LoVo (cell line): ENCODE results near the gene TXNDC16.

Experiments used
- DNase-seq: peaks from one replicate; pipeline ENCODE4 v3.0.0-alpha.2; 2016; ENCODE audit warnings: low spot score

Gene TXNDC16

DNA sequence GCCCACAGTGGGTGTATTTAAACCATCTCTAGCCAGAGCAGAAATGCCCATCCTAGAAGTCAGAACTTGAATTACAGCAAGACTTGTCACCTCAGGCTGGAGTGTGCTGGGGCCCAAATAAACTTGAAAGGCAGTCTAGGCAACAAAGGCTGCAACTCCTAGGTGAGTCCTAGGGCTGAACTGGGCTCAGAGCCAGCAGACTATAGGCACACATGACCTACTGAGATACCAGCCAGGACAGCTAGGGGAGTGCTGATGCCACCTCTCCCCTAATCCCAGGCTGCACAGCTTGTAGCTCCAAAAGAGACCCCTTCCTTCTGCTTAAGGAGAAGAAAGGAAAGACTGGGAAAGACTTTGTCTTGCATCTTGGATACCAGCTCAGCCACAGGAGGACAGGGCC, 106.0 kb downstream of the TXNDC16 start:
- no peak for DNase-seq

DNA sequence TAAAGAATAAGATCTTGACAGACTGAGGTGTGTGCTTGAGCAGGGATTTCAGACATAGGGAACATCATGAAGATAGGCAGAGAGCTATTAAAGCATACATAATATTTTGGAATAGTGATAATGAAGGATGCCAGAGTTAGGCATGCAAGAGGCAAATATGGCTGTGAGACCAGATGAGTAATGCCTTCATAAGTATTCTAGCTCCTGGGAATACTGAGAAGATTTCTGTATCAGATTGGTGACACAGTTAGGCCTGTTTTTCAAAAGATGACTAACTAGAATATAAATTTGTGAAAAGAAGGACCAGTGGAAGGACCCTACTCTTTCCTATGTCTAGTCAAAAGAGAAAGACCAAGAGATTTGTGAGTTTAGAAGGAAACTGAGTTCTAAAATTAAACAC, 108.8 kb downstream of the TXNDC16 start:
- DNase-seq = no peak

GRCh38 chr14:52442602-52443001, 109.7 kb downstream of the TXNDC16 start:
- DNase-seq = no peak

- DNase-seq = no peak
Measured at GRCh38 chr14:52442166-52442565, 110.1 kb downstream of the TXNDC16 start.

DNA sequence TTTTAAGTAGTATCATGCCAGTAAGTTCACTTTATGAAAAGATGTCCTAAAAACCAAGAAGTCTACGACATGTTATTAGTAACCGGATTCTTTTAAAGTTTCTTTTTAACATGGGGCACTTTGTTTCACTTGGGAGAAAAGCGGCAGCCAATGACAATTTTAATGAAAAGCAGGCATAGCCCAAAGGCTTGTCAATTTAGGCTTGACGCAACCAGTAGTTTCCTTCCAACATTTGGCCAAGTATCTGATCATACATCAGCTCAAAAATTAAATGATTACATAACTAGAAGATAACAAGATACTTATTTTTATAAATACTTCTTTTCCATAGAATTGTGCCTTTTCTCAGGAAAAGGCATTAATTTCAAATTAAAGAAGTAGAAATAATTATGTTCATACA, 112.8 kb downstream of the TXNDC16 start:
- DNase-seq = no peak

DNA sequence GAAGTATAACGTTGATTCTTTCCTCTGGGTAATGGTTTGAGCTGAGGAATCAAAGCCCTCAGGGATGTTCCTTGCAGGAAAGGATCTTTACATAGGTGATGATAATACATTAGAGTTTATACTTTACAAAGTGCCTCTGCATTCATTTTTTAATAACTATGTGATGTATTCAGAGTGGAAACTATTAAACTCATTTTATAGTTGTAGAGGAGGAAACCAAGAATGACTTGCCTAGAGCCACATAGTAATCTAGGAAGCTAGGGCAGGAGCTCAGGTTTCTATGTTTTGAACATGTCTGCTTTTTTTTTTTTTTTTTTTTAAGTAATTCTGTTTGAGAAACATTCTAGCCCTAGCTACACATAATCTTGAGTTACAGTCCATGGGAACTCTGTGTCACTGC, 117.3 kb downstream of the TXNDC16 start:
- no peak for DNase-seq

DNA sequence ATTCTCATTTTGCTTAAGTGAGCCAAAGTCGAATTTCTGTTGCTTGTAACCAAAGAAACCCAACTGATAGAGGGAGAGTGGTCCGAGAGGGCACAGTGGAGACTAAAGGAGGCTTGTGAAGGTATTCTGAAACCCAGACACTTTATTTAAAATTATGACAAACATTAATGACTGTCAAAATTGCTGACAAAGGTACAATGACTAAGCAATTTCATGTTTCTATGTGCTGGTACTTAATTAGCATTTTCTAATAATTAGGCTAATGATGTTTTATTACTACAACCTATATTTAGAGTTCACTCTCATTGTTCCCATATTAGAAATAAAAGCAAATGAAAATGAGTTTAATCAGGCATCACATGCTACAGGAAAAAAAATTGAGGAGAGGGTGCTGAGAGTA, 121.8 kb downstream of the TXNDC16 start:
- DNase-seq = no peak

- no peak for DNase-seq
Measured at GRCh38 chr14:52429451-52429850, 122.9 kb downstream of the TXNDC16 start.

- DNase-seq = no peak
Measured at GRCh38 chr14:52427460-52427859, 124.8 kb downstream of the TXNDC16 start.

- DNase-seq = no peak
Measured at GRCh38 chr14:52422650-52423356, 129.5 kb downstream of the TXNDC16 start.

GRCh38 chr14:52417139-52417538, 135.2 kb downstream of the TXNDC16 start:
- no peak for DNase-seq

- DNase-seq = no peak
Measured at GRCh38 chr14:52413729-52414408, 138.4 kb downstream of the TXNDC16 start.

GRCh38 chr14:52412426-52412825, 139.9 kb downstream of the TXNDC16 start:
- DNase-seq = no peak

DNA sequence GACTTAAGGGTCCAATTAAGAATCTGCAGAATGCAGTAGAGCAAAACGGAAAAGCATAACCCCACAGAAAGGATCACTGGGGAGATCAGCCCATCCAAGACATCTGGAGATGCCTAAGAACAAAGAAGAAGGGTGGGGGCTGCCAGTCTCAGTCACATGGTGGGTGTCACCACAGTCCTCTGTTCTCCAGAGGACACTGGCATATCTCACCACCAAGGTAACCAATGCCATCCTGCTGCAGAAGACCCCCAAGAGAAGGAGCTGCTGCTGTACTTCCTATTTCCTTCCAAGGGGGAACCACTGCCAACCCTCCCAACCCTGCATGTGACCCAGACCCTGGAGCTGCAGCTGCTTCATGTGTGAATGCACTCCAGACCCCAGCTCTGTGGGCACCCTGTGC, 147.0 kb downstream of the TXNDC16 start:
- no peak for DNase-seq

- DNase-seq = no peak
Measured at GRCh38 chr14:52402812-52403526, 149.3 kb downstream of the TXNDC16 start.

DNA sequence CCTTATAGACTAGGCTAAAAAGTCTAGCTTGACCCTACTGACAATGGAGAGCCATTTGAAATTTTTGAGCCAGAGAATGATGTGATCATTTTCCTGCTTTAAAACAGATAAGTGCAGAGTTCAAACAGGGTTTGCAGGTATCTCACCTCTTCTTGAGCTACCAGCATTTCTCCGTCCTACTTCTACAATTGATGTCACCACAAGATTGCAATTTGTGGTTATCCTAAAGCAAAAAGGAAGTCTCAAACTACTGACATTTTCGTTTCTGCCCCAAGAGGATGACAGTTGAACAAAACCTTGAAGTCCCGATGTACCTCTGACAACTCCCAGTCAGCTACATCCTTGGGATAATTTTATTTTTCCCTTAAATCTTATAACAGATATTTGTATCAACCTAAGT, 151.5 kb downstream of the TXNDC16 start:
- no peak for DNase-seq

DNA sequence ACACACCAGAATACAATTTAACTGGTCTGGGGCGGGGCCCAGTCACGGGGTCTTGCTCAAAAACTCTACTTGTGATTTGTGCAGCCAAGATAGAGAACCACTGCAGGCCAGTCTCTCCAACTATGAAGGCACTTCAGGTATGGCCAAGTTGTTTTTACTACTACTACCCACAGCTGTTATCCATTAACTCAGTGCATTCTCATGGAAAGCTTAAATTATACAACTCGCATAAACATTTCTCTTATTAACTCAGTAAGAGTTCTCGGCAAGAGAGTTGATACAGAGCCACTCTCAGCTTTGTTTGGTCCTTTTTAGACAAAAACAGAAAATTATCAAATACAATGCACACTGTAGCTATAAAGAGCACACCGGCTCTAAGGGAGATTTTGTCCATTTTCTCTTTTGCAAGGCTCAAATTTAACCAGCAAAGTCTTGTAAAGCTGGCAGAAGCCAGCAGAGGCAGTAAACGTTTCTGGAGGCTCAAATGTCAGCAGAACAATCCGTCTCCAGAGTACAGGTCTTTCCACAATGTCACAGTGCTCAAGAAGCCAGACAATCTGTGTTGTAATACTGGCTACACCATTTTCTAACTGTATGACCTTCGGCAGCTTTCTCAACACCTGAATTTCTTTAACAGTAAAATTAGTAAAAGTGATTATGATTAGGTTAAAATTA, 152.2 kb downstream of the TXNDC16 start:
- DNase-seq = no peak

- DNase-seq = no peak
Measured at GRCh38 chr14:52399104-52399503, 153.2 kb downstream of the TXNDC16 start.

GRCh38 chr14:52397844-52398243, 154.5 kb downstream of the TXNDC16 start:
- no peak for DNase-seq

- DNase-seq = no peak
Measured at GRCh38 chr14:52395728-52396127, 156.6 kb downstream of the TXNDC16 start.

DNA sequence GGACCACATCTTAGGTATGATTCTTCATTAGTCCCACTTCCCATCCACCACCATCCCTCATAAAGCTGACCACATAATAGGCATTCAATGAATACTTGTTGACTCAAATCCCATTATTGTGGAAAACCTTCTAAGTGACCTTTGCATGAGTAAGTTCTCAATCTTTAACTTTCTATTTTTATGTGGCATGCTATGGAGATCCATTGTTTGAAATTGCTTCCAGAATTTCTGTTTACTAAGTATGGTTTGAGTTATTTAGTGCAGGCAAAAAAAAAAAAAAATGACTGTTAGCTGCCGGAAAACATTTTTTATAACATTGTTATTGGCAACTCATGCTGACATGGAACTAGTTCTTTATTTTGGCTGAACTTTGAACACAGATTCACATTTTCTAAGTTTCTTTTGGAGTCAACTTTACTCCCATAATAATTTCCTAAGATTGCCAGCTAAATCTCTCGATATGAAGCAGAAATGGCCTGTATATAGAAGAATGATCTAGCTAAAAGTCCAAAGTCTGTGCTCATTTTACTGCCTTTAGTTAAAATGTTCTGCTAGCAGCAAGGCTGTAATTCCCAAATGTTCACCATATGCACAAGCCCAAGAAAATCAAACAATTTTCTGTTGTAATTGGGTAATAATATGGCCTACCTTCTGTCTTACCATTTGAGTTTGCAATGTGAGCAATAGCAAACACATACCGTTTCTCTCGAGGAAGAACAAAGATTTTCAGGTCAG, 160.3 kb downstream of the TXNDC16 start:
- DNase-seq = peak; percentile 29
